ENCODE data around the gene TEX13B.
"Not testable (repeated sequence)": the region's sequence is repeated elsewhere in the genome, so short reads cannot be mapped to it uniquely, and the experiment has no call there.

Gene TEX13B, protein sequence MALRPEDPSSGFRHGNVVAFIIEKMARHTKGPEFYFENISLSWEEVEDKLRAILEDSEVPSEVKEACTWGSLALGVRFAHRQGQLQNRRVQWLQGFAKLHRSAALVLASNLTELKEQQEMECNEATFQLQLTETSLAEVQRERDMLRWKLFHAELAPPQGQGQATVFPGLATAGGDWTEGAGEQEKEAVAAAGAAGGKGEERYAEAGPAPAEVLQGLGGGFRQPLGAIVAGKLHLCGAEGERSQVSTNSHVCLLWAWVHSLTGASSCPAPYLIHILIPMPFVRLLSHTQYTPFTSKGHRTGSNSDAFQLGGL

DNA sequence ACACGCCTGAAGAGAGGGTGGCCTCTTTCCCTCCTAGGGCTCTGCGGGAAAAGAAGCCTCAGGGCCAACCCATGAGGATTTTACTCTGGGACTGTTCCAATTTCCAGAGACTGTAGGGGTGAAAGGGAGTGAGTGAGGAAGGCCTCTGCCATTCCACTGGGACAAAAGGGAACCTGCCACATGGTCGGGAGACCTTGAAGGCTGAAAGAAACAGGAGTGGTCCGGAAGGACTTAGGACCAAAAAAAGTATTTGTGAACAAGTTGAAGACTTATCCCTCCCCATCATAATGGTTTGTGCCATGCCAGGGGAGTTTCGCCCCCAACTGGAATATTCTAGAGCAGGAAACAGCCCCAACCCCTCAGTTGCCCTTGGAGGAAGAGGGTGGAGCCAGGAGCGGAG is at the start of gene TEX13B:
Gene TEX13B (minus strand): TSS at position 15 of the 400 bp plus-strand sequence. CDS start 243 bp downstream, outside the sequence.
- DNase-seq = no peak

DNA sequence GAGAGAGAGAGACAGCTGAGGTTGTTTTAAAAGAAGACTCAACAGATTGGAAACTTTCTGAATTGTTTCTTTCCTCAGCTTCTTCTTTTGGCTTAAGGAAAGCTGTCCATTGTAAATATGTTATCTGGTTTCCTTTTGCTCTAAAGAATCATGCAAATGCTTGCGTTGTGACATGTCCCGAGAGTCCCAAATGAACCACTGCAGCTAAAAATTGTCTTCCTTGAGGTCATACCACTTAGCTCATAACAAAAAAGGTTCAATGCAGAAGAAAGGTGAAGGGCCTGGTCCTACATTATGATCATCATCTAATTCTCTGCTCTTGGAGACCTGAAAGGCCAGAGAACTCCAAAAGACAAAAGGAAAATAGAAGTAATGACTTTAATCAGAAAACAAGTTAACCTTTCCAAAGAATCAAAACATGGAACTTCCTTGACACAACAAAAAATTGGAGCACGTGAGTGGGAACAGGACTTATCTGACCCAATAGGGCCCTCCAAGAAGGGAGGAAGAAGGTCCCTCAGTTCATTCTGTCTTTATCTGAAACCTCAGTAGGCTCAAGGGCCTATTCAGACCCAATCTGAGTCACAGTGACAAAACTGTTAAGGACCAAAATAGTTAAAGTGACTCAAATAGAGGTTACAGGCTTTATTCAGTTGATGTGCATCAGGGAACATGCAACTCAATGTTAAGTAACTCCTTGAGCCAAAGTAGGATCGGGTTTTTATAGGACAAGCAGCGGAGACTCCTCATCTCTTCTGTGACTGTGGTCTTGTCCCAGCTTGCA is 48.0 kb upstream of the TEX13B start:
- no peak for DNase-seq

DNA sequence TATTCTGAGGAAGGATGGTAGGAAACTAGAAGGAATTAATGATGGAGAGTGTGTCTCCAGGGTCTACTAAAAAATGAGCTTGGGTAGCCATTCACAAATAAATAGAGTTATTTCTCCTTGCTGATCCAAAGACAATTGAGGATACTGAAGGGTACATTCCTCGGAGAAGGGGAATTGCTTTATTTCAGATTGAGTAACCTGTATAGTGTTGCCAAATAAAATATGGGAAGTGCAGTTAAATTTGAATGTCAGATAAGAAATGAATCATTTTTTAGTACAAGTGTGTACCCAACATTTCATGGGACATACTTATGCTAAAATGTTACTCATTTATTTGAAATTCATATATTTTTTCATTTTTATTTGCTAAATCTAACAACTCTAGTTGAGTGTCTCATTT is 46.7 kb upstream of the TEX13B start:
- no peak for DNase-seq

DNA sequence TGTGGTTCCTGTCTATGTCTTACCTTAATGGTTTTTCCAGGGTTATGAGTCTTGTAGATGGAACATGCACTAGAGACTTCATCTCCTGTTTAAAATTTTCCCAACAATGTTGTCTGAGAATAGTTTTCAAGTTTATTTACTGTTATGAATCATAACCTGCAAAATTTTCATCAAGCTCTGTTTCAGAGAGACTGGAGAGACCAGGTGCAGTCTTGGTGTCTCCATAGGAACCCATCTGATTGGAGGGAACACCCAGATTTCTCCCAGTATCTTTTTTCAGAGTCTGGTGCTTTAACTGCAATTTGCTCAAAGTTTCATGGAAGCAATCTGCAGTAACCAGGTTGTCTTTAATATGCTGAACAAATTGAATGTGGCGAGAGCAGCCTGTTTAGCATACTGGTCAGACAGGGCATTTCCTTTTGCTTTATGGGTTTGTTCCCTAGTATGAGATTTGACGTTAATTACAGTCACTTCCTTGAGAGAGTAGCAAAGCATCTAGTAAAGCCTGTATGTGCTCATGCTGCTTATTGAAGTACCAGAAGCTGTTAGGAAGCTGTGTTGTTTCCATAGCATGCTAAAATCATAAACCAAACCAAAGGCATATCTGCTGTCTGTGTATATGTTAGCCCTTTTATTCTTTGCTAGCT is 43.9 kb upstream of the TEX13B start:
- no peak for DNase-seq

DNA sequence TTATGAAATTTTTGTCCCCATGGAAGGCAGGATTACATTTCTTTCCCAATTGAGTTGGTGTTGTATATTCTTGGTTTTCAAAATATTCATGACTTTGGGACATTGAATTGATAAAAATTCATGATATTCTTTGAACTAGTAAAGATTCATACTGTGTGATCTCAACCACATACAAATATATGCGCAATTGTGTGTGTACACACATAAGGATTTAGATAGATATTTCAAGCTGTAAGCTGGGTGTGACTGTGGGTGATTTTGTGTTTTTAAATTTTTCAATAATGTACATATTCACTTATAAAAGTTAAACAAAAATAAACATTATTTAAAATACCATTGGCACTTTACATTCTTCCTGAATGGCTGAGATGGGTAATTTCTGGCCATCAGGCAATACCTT is 43.2 kb upstream of the TEX13B start:
- DNase-seq = no peak

DNA sequence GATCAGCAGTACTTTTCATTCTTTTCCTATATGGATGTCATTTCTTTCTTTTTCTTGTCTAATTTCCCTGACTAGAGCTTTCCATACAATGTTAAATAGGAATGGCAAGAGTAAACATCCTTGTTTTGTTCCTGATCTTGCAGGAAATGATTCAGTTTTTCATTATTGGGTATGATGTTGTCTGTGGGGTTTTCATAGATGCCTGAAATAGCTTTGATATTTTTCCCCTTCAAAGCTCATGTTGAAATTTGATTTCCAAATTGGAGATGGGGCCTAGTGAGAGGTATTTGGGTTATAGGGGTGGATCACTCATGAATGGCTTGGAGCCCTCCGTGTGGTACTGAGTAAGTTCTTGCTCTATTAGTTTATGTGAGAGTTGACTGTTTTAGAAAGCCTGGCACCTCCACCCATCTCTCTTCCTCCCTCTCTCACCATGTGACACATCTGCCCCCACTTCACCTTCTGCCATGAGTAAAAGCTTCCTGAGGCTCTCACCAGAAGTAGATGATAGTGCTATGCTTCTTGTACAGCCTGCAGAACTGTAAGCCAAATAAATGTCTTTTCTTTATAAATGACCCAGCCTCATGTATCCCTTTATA is 40.4 kb upstream of the TEX13B start:
- no peak for DNase-seq

DNA sequence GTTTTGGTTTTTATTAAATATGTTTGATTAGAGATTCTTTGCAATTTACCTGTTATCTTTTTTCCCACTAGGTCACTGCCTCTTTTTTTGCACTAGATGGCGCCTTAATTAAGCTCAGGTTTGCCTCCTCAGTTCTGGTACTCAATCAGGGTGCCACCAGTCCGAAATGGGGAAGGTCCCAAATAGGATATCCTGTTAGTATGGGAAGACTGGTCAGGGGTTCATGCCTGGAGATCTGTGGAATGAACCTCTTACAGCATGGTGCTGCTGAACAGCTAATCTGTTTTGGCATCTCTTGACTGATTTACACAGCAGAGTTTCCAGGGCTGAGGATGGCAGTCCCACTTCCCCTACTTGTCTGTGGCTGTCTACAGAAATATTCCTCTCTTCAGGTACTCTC is 38.5 kb upstream of the TEX13B start:
- DNase-seq = peak in 1 of 2 experiments; percentile 33

DNA sequence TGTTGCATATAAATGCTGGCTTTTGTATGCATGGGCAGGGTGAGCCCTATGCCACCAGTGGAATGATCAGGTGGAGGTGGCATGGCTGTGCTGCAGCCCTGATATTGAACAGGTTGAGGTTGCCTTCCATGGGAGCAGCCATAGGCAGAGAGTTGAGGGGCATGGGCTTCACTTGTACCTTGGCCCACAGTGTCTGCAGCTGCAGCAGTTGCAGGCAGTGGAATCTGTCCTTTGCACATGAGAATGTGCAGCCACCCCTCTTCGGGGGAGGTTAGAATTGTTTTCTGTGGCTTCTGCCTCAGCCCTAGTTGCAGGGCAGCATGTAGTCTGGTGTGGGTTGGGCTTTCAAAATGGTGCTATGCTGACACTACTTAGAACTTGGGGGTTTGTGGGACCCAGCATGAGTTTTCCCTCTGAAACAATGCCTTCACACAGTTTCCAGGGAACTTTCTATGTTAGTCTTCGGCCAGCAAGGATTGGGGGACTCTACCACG is 37.3 kb upstream of the TEX13B start:
- DNase-seq = no peak

DNA sequence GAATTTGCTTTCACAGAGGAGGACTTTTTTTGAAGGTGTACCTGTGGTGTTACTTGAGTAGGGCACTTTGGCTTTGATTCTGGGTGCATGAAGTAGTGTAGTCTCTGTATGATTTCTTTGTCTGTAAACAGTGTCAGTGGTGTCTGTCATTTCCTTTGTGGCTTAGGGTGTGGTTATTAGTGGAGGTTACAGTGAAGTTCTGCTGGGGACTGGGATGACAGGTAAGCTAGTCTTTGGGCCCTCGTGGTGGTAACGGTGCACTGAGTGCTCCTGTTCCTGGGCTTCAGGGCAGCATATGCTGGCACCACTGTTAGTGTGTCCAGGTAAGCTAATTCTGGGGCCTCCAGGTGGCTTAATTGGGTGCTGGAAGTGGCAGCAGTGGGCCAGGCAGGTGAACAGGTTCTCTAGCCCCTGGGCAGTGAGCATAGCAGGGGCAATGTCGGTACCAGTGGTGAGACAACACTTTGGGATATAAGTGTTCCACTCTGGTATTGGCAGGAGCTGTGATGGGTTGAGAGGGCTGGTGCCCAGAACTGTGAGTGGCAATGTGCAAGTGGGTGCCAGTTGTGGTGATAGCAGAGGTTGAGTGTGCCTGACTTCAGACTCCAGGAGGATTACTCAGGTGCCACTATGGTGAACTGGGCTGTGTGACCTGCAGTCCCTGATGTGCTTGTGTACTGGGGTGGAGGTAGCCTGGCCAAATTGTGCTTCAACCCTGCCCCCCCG is 36.6 kb upstream of the TEX13B start:
- no peak for DNase-seq

DNA sequence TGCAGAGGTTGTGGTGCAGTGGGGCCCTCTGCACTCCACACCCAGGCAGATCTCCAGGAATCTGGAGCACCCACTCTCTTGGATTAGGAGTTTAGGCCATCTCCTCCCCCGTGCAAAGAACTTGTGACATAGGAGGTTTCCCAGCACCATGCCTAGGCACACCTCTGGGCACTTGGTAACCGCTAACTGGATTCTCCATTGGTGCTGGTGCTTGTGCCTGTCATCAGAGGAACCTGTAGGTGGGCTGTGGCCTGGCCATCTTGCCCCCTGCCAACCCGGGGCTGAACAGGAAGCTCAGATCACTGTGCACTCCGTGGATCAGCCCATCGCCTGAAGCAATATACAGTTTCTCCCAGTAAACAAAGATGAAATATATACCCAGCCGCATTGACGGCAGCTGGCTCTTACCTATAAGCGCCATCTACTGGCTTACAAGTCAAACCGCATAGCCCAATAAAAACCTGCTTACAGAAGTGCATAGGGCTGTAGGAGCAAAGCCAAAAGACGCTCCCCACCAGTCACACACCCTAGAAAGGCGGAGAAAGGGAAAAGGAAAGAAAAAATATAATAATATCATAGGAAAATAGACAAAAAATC is 19.1 kb upstream of the TEX13B start:
- DNase-seq = peak; percentile 10 to 73

DNA sequence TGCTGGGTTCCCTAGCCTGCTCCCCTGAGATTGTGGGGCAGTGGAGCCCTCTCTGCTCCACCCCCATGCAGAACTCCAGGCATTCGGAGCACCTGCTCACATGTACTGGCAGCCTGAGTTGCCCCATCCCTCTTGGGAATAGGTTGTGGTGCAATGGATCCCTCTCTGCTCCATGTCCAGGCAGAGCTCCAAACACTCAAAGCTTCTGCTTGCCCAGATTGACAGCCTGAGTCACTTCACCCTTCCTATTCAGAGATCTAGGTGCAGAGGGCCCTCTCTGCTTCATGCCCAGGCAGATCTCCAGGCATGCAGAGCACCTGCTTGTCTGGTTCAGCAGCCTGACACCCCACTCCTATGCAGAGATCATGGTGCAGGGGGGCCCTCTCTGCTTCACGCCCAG is 18.6 kb upstream of the TEX13B start:
- peak in 1 of 2 experiments; percentile 10 for DNase-seq

DNA sequence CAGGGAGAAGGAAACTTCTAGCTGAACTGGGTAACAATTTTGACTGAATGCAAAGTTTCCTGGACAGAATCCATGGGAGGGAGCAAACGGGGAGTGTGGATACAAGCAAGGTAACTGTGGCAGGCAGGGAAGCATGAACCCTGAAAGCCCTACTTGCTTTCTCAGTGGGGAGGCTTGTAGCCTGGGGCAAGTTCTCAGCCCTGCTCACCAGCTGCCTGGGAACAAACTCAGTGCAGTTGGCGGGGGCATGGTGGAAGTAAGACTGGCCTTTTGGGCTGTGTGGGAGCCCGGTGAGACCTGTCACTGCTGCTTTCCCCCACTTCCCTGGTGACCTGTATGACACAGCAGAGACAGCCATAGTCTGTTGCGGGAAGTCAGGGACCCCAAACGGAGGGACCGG is 14.0 kb upstream of the TEX13B start:
- DNase-seq = no peak

DNA sequence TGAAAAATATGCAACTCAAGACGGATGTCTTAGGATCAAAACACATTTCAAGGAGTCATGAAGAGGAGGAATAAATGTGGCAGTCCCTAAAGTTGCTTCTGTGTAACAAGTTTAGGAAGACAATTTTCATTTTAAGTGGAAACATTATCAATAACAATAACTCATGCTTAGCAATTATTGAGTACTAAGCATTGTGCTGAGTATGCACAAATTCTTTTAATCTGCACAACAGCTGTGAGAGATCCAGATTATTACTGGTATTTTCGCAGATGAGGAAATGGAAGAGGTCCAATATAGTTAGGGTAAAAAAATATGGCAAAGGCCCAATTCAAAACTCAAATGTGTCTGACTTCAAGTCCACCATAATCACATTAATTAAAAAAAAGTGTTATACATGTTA is 2.9 kb upstream of the TEX13B start:
- DNase-seq = no peak

DNA sequence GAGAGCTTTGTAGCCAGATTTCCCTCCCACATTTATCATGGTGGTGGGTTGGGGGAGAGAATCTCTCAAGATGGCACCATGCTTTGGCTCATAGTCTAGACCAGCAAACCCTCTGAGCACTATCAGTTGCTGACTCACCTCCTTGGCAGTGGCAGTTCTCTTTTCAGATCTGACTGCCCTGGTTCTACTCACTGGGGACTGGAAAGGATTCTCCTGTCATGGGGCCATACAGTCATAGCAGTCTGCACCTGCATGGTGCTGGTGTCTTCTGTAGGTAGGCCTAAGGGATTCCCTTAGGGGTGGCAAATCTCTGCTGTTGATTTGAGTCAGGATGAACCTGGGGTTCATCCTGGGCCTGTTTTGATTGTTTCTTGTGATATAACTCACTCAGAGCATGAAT is 2.6 kb downstream of the TEX13B start:
- DNase-seq = no peak

DNA sequence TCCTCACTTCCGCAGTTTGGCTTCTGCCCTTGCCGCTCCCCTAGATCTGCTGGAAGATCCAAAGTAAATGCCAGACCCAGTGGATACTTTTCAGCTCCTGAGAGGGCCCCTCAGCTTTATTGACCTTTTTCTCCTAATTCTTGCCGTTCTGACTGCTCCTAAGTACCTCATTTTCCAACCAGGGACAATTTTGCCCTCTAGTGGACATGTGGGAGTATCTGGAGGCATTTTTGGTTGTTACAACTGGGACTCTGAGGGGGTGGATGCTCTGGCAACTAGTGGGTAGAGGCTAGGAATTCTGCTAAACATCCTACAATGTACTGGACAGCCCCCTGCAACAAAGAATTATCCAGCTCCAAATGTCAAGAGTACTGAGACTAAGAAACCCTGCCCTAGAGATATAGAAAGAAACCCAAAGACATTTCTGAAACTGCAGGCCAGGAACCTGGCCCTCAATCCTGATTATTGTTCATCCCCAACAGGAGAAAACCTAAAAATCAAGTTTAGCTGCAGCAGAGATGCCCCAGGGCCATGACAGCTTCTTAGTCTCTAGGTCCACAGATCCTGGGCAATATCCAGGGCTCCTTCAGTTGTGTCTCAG is 3.4 kb downstream of the TEX13B start:
- DNase-seq = peak; percentile 5 to 49

DNA sequence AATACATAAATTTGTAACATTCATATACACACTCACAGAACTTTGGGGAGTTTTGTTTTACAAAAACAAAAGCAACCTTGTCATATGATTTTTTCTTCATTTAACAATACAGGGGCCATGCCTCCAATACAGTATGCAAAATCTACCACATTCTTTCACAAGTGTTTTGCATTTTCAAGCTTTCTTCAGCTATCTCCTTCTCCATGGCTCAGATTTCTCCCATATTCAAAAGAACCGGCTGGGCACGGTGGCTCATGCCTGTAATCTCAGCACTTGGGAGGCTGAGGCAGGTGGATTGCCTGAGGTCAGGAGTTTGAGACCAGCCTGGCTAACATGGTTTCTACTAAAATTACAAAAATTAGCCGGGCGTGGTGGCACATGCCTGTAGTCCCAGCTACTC is 4.1 kb downstream of the TEX13B start:
- DNase-seq = no peak

DNA sequence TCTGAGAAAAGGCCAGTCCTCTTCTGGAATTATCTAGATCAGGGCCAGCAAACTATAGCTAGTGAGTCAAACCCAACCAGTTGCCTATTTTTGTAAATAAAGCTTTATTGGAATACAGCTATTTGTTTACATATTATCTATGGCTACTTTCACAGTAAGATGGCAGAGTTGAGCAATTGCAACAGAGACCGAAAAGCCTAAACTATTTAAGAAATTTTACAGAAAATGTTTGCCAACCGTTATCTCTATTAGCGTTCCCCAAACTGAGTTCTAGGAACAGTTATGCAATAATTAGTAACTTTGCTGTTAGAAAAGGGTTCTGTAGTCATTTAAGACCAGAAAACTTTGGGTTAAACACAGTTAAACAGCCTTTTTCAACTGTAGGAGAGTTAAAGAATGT is 10.5 kb downstream of the TEX13B start:
- no peak for DNase-seq

DNA sequence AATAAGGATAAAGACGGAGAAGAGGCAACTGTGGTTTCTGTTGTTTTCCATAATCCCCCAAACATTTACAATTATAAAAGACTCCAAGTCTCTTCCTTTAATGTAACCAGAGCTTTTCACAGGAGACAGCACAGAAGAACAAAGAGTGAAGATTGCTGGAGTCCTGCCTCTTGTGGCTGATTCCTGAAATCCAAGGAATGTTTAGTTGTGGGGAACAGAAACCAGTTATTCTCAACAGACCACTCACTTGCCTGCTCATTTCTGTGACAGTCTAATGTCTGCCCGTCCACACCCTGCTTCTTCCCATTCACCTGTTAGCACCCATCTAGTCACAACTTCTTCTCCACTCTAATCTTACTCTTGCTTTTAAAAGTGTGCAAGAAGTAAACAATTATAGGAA is 12.1 kb downstream of the TEX13B start:
- DNase-seq = no peak

DNA sequence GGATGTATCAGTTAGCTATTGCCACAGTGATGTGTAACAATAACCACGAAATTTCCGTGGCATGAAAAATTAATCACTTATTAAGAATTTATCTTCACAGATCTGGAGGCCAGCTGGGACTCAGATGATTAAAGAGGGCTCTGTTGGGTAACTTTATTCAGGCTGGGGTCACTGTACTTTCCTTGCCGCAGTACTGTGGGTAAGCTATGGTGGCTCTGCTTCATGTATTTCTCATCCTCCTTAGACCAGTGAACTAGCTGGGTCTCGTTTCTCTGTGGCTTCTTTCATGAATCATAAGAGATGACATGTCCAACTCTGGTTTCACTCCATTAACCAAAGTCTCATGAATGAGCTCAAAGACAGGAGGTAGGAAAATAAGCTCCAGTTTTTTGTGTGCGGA is 13.5 kb downstream of the TEX13B start:
- no peak for DNase-seq

DNA sequence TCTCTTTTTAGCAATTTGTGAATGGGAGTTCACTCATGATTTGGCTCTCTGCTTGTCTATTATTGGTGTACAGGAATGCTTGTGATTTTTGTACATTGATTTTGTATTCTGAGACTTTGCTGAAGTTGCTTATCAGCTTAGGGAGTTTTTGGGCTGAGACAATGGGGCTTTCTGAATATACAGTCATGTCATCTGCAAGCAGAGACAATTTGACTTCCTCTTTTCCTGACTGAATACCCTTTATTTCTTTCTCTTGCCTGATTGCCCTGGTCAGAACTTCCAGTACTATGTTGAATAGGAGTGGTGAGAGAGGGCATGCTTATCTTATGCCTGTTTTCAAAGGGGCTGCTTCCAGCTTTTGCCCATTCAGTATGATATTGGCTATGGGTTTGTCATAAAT is 26.8 kb downstream of the TEX13B start:
- DNase-seq = not testable (repeated sequence)

DNA sequence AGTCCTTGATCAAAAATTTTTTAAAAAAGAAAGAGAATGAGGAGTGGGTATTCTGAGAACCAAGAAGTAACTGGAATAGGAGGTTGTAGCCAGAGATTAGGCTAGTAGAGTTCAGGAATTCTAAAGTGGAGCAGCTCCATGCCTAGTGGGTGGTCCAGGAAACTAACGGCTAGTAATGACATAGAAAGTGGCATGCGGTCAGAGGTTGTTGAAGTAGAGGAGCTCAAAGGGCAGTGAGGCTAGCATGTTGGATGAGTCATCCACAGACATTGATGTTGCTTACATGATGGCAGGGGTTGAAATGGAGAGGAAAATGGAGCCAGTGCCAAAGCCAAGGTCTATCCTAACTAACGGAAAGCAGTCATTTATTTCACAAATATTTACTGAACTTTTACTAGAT is 42.1 kb downstream of the TEX13B start:
- DNase-seq = no peak

DNA sequence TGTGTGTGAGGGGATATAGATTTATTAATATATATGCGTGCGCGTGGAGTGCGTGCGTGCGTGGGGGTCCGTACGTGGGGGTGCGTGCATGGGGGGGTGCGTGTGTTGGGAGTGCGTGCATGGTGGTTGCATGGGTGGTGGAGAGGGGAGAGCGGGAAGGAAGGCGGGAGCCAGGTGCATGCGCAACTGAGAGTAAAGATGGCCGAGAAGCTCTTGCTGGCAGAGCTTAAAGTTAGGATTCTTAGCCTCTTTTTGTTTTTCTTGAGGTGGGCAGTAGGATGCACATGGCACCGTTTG is 45.8 kb downstream of the TEX13B start:
- DNase-seq = no peak

Data from NCI-H524 (cell line).